Ishikawa (cell line): Measurements from ENCODE around the gene EPHA3.

ENCODE experiments used
- CEBPB ChIP-seq: IDR thresholded peaks from 2 replicates; pipeline ENCODE4 v1.6.1; 2012
- EP300 ChIP-seq: IDR thresholded peaks from 2 replicates; pipeline ENCODE4 v1.6.1; 2012; ENCODE audit warnings: borderline replicate concordance
- NFIC ChIP-seq: IDR thresholded peaks from 2 replicates; pipeline ENCODE4 v1.6.1; 2012
- TAF1 ChIP-seq: IDR thresholded peaks from 2 replicates; pipeline ENCODE4 v1.6.1; 2012; ENCODE audit warnings: low read depth, mild to moderate bottlenecking
- TEAD4 ChIP-seq: IDR thresholded peaks from 2 replicates; pipeline ENCODE4 v1.6.1; 2012
- YY1 ChIP-seq: IDR thresholded peaks from 2 replicates; pipeline ENCODE4 v1.6.1; 2012; ENCODE audit warnings: low read depth
- TF ChIP-seq, protein P1 (sequence below): IDR thresholded peaks from 2 replicates; pipeline ENCODE4 v1.6.1; 2012; ENCODE audit warnings: low read depth, mild to moderate bottlenecking

DNA sequence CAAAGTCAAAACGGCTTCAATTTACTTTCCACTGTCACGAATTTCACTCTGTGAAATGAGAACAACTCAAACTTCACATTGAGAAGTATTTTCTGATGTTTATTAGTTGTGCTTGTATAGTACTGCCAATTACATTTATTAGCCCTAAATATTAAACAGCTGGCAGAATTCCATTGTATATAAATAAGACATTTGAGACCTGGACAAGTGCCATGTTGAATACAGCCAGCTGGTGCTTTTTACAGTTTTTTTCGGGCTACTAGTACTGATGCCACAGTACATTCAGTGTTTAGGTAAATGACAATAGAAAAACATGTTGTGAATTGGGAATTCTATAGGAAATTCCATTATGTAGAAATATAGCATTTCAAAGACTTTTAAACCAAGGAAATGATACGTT is 79.0 kb downstream of the EPHA3 start:
- TF ChIP-seq, protein P1, sequence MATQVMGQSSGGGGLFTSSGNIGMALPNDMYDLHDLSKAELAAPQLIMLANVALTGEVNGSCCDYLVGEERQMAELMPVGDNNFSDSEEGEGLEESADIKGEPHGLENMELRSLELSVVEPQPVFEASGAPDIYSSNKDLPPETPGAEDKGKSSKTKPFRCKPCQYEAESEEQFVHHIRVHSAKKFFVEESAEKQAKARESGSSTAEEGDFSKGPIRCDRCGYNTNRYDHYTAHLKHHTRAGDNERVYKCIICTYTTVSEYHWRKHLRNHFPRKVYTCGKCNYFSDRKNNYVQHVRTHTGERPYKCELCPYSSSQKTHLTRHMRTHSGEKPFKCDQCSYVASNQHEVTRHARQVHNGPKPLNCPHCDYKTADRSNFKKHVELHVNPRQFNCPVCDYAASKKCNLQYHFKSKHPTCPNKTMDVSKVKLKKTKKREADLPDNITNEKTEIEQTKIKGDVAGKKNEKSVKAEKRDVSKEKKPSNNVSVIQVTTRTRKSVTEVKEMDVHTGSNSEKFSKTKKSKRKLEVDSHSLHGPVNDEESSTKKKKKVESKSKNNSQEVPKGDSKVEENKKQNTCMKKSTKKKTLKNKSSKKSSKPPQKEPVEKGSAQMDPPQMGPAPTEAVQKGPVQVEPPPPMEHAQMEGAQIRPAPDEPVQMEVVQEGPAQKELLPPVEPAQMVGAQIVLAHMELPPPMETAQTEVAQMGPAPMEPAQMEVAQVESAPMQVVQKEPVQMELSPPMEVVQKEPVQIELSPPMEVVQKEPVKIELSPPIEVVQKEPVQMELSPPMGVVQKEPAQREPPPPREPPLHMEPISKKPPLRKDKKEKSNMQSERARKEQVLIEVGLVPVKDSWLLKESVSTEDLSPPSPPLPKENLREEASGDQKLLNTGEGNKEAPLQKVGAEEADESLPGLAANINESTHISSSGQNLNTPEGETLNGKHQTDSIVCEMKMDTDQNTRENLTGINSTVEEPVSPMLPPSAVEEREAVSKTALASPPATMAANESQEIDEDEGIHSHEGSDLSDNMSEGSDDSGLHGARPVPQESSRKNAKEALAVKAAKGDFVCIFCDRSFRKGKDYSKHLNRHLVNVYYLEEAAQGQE, result no peak
- no peak for TF ChIP-seq NFIC
- no peak for TF ChIP-seq TEAD4
- no peak for TF ChIP-seq CEBPB
- no peak for TF ChIP-seq TAF1
- TF ChIP-seq EP300, result no peak
- no peak for TF ChIP-seq YY1
